Measurements from ENCODE around the gene TCTN2. TPM values are rescaled to one million over a fixed set of nuclear protein-coding genes. Genes with fewer than 3 reads are reported as not detected.

TCTN2 gene
- total and polyA plus RNA-seq, 9 of the 15 experiments (the other 6 are each of a cell fraction or from before 2014, with no cell fraction given): 0.58 to 5.5 (median 3.6) TPM

DNA sequence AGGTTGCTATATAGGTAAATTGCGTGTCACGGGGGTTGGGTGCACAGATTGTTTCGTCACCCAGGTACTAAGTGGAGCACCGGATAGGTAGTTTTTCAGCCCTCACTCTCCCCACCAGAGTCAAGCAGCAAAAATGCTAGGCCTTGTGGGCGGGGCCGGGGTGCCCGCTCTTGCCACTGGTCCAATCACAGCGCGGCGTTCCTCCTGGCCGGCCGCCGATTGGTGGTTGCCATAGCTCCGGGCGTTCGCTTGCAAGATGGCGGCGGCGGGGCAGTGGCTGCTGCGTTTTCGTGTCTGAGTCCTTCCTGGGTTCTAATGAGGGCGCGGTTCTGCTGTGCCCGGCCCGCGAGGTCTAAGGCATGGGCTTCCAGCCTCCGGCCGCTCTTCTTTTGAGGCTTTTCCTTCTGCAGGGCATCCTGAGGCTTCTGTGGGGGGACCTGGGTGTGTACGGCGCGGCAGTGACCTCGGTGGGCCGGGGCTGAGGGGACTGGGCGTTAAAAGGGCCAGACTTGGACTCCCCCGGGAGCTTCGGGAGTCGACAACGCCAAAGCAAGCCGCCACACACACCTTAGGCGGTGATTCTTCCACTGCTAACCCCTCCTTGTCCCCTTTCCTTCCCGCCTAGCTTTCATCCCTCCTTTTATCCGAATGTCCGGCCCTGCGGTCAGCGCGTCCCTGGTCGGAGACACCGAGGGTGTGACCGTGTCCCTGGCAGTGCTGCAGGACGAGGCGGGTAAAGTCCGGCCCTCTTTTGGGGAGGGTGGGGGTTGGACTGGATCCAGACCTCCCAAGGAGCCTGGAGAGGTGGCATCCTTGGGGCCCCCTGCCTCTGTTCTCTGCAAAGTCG lies at the start of gene TCTN2 (continued):
- TF ChIP-seq MYNN (IDR thresholded peaks at IDR 0.05): no peak
- no peak for TF ChIP-seq MYNN (CRISPR knock-in tag; IDR thresholded peaks at IDR 0.05)
- no peak for TF ChIP-seq ELK3 (CRISPR knock-in tag; IDR thresholded peaks at IDR 0.05)
- TF ChIP-seq, protein P1, sequence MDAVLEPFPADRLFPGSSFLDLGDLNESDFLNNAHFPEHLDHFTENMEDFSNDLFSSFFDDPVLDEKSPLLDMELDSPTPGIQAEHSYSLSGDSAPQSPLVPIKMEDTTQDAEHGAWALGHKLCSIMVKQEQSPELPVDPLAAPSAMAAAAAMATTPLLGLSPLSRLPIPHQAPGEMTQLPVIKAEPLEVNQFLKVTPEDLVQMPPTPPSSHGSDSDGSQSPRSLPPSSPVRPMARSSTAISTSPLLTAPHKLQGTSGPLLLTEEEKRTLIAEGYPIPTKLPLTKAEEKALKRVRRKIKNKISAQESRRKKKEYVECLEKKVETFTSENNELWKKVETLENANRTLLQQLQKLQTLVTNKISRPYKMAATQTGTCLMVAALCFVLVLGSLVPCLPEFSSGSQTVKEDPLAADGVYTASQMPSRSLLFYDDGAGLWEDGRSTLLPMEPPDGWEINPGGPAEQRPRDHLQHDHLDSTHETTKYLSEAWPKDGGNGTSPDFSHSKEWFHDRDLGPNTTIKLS (IDR thresholded peaks at IDR 0.05; ENCODE audit: borderline replicate concordance, low read depth): no peak
- TF ChIP-seq HDAC1 (IDR thresholded peaks at IDR 0.05): peak in 1 of 2 experiments; percentile 96; a peak in 2 of 4 replicates
- no peak for TF ChIP-seq TEAD4 (IDR thresholded peaks at IDR 0.05; ENCODE audit: low read length)
- TF ChIP-seq TEAD4 (CRISPR knock-in tag; IDR thresholded peaks at IDR 0.05; ENCODE audit: borderline replicate concordance): no peak
- no peak for TF ChIP-seq MED1 (CRISPR knock-in tag; IDR thresholded peaks at IDR 0.05; ENCODE audit: borderline replicate concordance)
- no peak for TF ChIP-seq TRIM24 (IDR thresholded peaks at IDR 0.05)
- TF ChIP-seq PCBP1 (IDR thresholded peaks at IDR 0.05; ENCODE audit: low read depth, low read length, poor library complexity, severe bottlenecking): no peak
- TF ChIP-seq RBM39 (optimal IDR thresholded peaks at IDR 0.05; ENCODE audit: low read depth, low read length): no peak
- TF ChIP-seq KDM4B (IDR thresholded peaks at IDR 0.05; ENCODE audit: borderline replicate concordance in 2 of 2, low read depth in 1 of 2): no peak
- no peak for TF ChIP-seq E4F1 (CRISPR knock-in tag; IDR thresholded peaks at IDR 0.05; ENCODE audit: borderline replicate concordance)
- TF ChIP-seq PTBP1 (IDR thresholded peaks at IDR 0.05; ENCODE audit: low read depth, low read length): no peak
- TF ChIP-seq BMI1 (IDR thresholded peaks at IDR 0.05; ENCODE audit: low read length): peak; percentile 86
- no peak for TF ChIP-seq MTA2 (IDR thresholded peaks at IDR 0.05; ENCODE audit: low read depth)
- no peak for TF ChIP-seq SNIP1 (IDR thresholded peaks at IDR 0.05; ENCODE audit: low read depth)
- TF ChIP-seq SMARCB1 (IDR thresholded peaks at IDR 0.05; ENCODE audit: insufficient read length, low read depth): no peak
- no peak for TF ChIP-seq ESRRA (IDR thresholded peaks at IDR 0.05; ENCODE audit: borderline replicate concordance, low read depth)
- no peak for TF ChIP-seq PURB (CRISPR knock-in tag; IDR thresholded peaks at IDR 0.05; ENCODE audit: low read depth)

Measured in K562 (cell line).